GM18508 (cell line): Measurements from ENCODE around the gene GFOD2.

ENCODE experiments used
- ATAC-seq: cut with Tn5 transposase; IDR thresholded peaks from one replicate; pipeline ENCODE4 v1.9.1; 2021; ENCODE audit warnings: moderate number of reproducible peaks; ENCODE audit not compliant: insufficient read depth, unreplicated experiment

The GFOD2 gene

GRCh38 chr16:67675579-67675935 lies 43.6 kb downstream of the GFOD2 start:
- no peak for ATAC-seq

GRCh38 chr16:67674851-67675578 lies 44.1 kb downstream of the GFOD2 start:
- ATAC-seq = no peak

- ATAC-seq = no peak
Observed at GRCh38 chr16:67673712-67674580, 45.2 kb downstream of the GFOD2 start.

- no peak for ATAC-seq
Observed at GRCh38 chr16:67672739-67673662, 46.1 kb downstream of the GFOD2 start.

GRCh38 chr16:67672306-67672705 lies 46.8 kb downstream of the GFOD2 start:
- no peak for ATAC-seq

GRCh38 chr16:67669499-67670101 lies 49.5 kb downstream of the GFOD2 start:
- no peak for ATAC-seq

GRCh38 chr16:67668495-67669157 lies 50.5 kb downstream of the GFOD2 start:
- no peak for ATAC-seq

- ATAC-seq = peak; percentile 35
Observed at GRCh38 chr16:67667817-67668494, 51.2 kb downstream of the GFOD2 start.

GRCh38 chr16:67667453-67667816 lies 51.7 kb downstream of the GFOD2 start:
- ATAC-seq = no peak

GRCh38 chr16:67666559-67667452 lies 52.3 kb downstream of the GFOD2 start, which contains the start of the genes C16orf86 and ENKD1:
TSS of gene C16orf86 (plus strand) at chr16:67666814. CDS start at chr16:67666971, 157 bp downstream.
TSS of gene ENKD1 (minus strand) at chr16:67666750. CDS start at chr16:67666442, 308 bp downstream.
- no peak for ATAC-seq

- ATAC-seq = no peak
Observed at GRCh38 chr16:67666032-67666551, 53.0 kb downstream of the GFOD2 start.

- no peak for ATAC-seq
Observed at GRCh38 chr16:67665598-67665997, 53.5 kb downstream of the GFOD2 start.

GRCh38 chr16:67664871-67665270 lies 54.2 kb downstream of the GFOD2 start:
- no peak for ATAC-seq

- no peak for ATAC-seq
Observed at GRCh38 chr16:67664258-67664657, 54.9 kb downstream of the GFOD2 start.

GRCh38 chr16:67663877-67664222 lies 55.3 kb downstream of the GFOD2 start:
- ATAC-seq = no peak

GRCh38 chr16:67663151-67663876 lies 55.8 kb downstream of the GFOD2 start:
- no peak for ATAC-seq

- ATAC-seq = no peak
Observed at GRCh38 chr16:67662653-67663010, 56.5 kb downstream of the GFOD2 start.
